GM18909 (cell line): ENCODE data around the gene NUP43.
"Not testable (repeated sequence)": the region's sequence is repeated elsewhere in the genome, so short reads cannot be mapped to it uniquely, and the experiment has no call there.

Experiments
- ATAC-seq: cut with Tn5 transposase; IDR thresholded peaks from one replicate; pipeline ENCODE4 v1.9.1; 2021; ENCODE audit warnings: mild to moderate bottlenecking; ENCODE audit not compliant: unreplicated experiment, poor library complexity

The NUP43 gene, protein sequence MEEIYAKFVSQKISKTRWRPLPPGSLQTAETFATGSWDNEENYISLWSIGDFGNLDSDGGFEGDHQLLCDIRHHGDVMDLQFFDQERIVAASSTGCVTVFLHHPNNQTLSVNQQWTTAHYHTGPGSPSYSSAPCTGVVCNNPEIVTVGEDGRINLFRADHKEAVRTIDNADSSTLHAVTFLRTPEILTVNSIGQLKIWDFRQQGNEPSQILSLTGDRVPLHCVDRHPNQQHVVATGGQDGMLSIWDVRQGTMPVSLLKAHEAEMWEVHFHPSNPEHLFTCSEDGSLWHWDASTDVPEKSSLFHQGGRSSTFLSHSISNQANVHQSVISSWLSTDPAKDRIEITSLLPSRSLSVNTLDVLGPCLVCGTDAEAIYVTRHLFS

GRCh38 chr6:149746147-149746946 is at the start of gene NUP43:
TSS of gene NUP43 (minus strand) at chr6:149746529. CDS start at chr6:149746495, 34 bp downstream.
- peak; percentile 64 for ATAC-seq

GRCh38 chr6:149783551-149783950 is 37.2 kb upstream of the NUP43 start:
- ATAC-seq, result no peak

DNA sequence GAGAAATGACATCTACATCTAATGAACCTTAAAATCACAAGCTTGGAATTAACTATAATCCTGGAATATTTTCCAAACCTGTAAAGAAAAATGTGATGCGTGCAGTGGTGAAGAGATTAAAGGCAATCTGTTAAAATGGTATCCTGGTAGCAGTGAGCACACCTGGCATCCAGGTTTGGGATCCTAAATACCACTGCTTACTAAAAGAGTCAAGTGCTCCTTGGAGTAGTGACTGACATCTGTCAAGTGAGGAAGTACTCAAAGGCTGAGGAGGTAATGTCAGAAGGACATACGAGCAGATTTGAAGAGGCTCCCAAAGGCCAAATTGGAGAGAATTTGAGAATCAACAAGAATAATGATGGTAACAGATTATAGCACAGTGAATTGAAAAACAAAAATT is 36.0 kb upstream of the NUP43 start:
- ATAC-seq, result no peak

GRCh38 chr6:149781715-149782114 is 35.4 kb upstream of the NUP43 start:
- ATAC-seq, result no peak

GRCh38 chr6:149779644-149779963 is 33.3 kb upstream of the NUP43 start:
- no peak for ATAC-seq

- no peak for ATAC-seq
Measured at GRCh38 chr6:149777624-149778023, 31.3 kb upstream of the NUP43 start.

- ATAC-seq, result no peak
Measured at GRCh38 chr6:149771925-149772324, 25.6 kb upstream of the NUP43 start.

- ATAC-seq, result no peak
Measured at GRCh38 chr6:149771185-149771584, 24.9 kb upstream of the NUP43 start.

GRCh38 chr6:149769676-149770075 is 23.3 kb upstream of the NUP43 start:
- no peak for ATAC-seq

DNA sequence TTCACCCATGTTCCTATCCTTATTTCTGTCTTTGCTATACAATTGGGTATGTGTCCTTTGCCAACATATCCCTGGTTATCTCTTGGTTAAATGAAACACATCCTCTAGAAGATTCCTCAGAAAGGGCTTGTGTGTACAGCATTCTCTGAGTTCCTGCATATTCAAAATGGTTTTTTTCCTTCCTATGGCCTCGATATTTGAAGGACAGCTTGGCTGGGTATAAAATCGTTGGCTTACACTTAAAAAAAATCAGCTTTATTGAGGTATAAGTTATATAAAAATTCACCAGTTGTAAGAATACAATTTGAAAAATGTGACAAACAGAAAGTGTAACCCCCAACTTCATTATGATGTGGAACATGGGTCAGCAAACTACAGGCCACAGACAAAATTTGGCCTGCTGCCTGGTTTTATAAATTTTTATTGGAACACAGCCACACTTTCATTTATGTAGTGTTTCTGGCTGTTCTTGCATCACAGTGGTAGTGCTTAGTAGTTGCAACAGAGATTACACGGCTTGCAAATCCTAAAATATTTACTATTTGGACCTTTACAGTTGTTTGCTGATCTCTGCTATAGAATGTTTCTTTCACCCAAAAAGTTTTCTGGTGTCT is 19.9 kb upstream of the NUP43 start:
- no peak for ATAC-seq

DNA sequence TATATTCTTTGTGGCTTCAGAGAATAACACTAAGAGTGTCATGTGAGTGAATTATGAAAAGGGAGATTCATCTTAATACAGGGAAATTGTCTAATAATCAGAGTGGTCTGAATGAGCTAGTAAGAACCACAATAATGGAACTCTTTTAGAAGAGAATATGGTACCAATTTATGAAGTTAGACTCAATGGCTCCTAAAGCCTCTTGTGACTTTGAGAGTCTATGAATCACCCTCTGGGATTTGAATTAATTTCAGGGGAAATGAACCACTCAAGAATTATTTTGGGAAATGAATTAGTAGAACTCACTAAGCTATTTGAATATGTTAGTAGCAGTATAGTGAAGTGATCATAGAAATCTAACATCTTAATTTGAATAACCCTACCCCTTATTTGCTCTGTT is 17.5 kb upstream of the NUP43 start:
- no peak for ATAC-seq

- ATAC-seq, result peak; percentile 100
Measured at GRCh38 chr6:149761438-149761837, 15.1 kb upstream of the NUP43 start.

- ATAC-seq, result no peak
Measured at GRCh38 chr6:149756261-149756636, 9.9 kb upstream of the NUP43 start.

- peak; percentile 79 for ATAC-seq
Measured at GRCh38 chr6:149755300-149756260, 9.3 kb upstream of the NUP43 start.

DNA sequence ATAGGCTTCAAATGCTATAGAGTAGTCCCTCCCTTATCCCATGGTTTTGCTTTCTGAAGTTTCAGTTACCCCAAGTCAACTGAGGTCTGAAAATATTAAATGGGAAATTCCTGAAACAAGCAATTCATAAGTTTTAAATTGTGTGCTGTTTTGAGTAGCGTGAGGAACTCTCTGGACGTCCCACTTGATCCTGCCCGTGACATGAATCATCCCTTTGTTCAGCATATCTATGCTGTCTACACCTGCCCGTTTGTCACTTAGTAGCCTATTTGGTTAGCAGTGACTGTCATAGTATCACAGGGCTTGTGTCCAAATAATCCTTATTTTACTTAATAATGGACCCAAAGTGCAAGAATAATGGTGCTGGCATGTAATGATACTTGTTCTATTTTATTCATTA is 8.2 kb upstream of the NUP43 start:
- no peak for ATAC-seq

- not testable (repeated sequence) for ATAC-seq
Measured at GRCh38 chr6:149753374-149753637, 7.0 kb upstream of the NUP43 start.

DNA sequence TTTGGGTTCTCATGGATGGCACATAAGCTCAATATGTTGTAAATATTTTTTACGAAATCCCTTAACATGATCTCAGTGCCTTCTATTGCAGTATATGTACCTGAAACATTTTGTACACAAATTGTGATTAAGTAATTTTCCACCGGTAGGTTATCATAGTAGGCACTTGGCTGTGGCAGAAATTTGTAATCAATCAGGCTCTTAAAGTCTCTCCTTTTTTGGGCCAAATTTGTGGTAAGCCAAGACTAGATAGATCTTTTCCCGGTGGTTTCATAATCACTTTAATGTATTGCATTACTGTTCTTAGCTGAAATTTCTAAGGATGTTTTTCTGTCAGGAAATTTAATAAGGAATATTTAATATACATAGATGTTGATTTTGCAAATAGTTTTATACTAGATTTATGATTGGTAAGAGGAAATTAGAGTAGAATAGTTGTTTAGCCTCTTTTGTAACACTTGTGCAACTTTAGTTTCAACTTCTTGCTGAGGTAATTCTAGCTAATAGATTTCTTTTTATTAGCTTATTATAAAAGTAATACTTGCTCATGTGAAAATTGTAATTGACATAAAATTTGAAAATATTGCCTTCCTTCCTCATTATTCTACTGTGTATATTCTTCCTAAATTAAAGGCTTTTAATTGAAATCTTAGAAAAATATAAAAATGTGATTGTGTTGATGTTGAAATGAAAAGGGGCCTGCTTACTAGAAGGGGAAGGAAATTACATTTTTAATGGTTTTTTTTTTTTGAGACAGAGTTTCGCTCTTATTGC is 6.5 kb upstream of the NUP43 start:
- ATAC-seq, result no peak

DNA sequence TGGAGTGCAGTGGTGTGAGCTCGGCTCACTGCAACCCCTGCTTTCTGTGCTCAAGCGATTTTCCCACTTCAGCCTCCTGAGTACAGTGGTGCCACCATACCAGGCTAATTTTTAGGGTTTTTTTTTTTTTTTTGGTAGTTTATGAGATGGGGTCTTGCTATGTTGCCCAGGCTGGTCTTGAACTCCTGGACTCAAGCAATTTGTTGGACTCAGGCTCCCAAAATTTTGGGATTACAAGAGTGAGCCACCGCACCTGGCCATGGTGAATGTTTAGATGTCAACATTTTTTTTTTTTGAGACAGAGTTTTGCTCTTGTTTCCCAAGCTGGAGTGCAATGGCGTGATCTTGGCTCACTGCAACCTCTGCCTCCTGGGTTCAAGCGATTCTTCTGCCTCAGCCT is 5.6 kb upstream of the NUP43 start:
- not testable (repeated sequence) for ATAC-seq

DNA sequence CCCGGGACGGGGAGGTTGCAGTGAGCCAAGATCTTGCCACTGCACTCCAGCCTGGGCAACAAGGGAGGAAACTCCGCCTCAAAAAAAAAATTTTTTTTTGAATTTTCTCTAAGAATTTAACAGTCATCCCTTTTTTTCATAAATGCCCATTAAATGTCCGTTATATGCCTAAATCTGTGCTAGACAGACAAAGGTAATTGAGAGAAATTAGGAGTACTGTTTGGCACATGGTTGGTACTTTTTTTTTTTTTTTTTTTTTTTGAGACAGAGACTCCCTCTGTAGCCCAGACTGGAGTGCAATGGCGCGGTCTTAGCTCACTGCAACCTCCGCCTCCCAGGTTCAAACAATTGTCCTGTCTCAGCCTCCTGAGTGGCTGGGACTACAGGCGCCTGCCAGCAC is 4.9 kb upstream of the NUP43 start:
- ATAC-seq, result no peak

DNA sequence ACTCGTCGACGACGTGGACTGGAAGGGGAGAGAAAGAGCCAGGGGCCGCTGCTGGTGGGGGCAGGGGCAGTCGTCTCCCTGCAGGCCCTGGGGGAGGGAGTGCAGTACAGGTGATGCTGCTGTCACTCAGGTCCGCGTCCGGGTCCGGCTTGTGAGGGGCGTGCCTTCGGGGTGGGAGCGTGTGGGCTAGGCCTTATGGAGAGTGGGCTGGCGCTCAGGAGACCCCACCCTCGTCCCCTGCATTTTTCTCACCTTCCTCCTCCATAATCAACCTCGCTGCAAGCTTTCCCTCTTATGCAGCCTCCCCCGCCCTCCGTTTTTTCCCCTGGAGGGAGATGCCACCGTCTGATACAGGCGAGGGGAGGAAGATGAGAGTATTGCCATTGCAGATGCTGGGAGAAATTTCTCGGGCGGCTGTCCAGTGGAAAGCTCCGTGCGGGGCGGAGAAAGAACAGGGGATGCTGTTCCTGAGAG is 3.8 kb upstream of the NUP43 start:
- peak; percentile 40 for ATAC-seq
